Skeletal muscle satellite cell (primary cell): ENCODE measurements around the gene BCL2.

Source experiments
- H3K27me3 ChIP-seq: 2 replicates; pipeline ENCODE4 v1.7.0; 2013; ENCODE audit warnings: low read length; ENCODE audit not compliant: control insufficient read depth, insufficient read depth
- H3K36me3 ChIP-seq: 2 replicates; pipeline ENCODE4 v1.7.0; 2013; ENCODE audit warnings: mild to moderate bottlenecking, control low read depth, low read length; ENCODE audit not compliant: insufficient read depth
- H3K4me1 ChIP-seq: 2 replicates; pipeline ENCODE4 v1.7.0; 2013; ENCODE audit warnings: low read length; ENCODE audit not compliant: control insufficient read depth, insufficient read depth
- H3K4me2 ChIP-seq: 2 replicates; pipeline ENCODE4 v1.7.0; 2013; ENCODE audit warnings: mild to moderate bottlenecking, low read length
- H3K4me3 ChIP-seq: 2 replicates; pipeline ENCODE4 v1.7.0; 2013; ENCODE audit warnings: low read length
- H3K9ac ChIP-seq: 2 replicates; pipeline ENCODE4 v1.7.0; 2013; ENCODE audit warnings: mild to moderate bottlenecking, low read depth, low read length, moderate library complexity
- H3K9me3 ChIP-seq: replicated peaks from 2 replicates; pipeline ENCODE4 v1.7.0; 2013; ENCODE audit warnings: mild to moderate bottlenecking, control low read depth, low read length

Gene BCL2

DNA sequence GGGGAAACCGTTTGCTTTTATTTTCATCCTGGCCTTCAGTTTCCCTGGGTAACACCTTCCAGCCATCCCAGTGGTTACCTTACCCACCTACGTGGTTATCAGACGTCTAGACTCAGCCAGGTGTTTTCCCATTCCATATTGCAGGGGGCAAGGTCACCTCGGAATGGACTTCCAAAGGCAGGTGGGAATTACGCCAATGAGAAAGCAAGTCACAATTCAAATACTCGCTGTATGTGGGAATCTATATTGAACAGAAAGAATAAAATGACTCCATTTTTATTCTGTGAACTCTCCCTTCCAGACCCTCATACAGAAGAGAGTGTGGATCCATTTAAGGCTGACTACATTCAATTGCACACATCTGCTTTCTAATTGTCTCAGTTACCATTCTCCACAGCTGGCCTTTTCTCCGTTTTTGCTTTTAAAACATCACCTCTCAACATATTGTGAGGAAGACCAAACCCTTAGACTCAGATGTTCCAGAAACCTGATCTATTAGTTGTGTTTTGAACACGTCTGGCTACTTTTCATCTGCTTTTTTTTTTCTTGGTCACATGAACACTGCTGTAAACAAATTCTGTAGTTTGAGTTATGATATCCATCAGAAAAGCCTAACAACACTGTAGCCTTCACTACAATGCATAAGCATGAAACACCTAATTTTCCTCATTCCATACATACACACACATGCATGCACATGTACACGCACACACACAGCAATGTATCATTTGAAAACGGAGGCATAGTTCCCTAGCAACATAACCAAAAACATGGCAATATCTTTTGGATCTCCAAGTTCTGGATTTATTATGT is 59.8 kb downstream of the BCL2 start:
- Histone ChIP-seq H3K9ac (no peak overlapping the region), H3K9me3 (no peaks in the 10 kb centered on the region), H3K4me3 (no peak overlapping the region), H3K27me3 (no peaks in the 10 kb centered on the region), H3K36me3 (no peaks in the 10 kb centered on the region), H3K4me2 (no peak overlapping the region), H3K4me1 (no peaks in the 10 kb centered on the region)

DNA sequence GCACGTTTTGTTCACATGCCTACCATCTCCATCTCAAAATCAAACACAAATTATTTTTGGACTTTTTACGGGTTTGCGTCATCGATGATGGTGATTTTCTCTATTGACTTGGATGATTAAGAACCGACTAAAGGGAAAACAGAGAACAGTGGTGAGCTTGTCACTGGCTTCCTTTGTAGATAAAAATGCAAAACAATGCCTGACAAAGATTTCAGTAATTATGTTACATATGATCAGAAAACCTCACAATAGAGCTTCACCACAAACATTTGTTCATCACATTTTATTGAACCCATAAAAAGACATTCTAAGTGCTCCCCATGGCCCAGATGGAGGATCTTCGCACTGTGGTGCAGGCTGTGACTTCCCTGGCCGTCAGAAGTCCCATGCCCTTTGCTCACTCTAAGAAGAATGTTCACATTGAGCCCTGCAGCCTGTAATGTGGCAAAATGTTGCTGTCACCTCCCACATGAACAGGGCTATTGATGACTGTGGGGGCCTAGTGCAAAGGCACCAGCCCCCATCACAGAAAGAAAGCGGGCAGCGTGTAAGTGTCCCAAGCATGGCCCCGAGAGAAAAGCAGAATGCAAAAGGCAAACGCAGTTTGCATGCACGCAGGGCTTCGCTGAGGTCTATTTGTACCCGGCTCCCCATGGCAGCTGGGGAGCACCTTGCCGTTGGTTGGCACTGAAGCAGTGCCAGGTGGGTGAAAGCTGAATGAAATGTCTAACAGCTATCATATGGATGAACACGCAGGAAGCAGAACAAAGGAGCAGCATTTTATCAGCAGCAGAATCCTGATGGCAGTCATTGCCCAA is 60.6 kb downstream of the BCL2 start:
- Histone ChIP-seq H3K9ac (no peak overlapping the region), H3K4me1 (peaks cover 1% of the 10 kb centered on the region), H3K27me3 (no peaks in the 10 kb centered on the region), H3K4me3 (no peak overlapping the region), H3K4me2 (no peak overlapping the region), H3K36me3 (no peaks in the 10 kb centered on the region), H3K9me3 (no peaks in the 10 kb centered on the region)

DNA sequence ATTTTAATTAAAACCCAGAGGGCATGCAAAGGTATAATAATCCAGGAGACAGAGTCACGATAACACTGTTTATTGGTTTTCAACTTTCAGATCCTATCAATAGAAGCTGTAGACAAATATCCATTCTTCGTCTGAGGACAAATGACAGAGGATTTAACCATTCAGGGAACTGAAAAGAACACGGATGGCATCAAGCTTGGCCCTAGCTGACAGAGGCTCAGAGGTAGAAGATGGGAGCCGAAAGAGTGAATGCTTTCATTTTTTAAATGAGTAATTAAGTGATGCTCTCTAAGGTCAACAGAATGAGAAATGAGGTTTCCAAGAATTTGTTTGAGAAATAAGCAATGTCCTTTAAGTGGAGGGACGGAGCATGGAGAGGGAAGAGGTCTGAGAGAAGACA is 62.1 kb downstream of the BCL2 start:
- no peak overlapping the region for H3K4me3 ChIP-seq
- no peaks in the 10 kb centered on the region for H3K36me3 ChIP-seq
- H3K9me3 ChIP-seq: no peaks in the 10 kb centered on the region
- H3K9ac ChIP-seq: no peak overlapping the region
- H3K4me2 ChIP-seq: no peak overlapping the region
- no peaks in the 10 kb centered on the region for H3K27me3 ChIP-seq
- H3K4me1 ChIP-seq: peaks cover 11% of the 10 kb centered on the region

DNA sequence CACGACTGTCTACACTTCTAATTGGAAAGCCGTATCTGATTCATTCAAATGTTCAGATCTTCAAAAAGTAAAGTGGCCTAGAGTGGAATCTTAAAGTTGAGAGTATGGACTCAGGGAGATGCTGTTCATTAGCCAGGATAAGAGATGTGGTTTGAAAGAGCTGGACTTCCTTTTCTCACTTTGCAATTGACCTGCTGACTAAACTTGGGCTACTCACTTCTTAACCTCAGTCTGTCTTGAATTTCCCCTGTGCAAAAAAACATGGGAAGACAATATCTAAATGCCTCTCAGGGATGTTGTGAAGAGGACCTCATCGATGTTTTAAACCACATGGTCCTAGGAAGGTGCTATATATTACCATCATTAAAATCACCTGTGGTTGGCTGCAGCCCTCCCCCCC is 64.1 kb downstream of the BCL2 start:
- Histone ChIP-seq H3K4me2 (no peak overlapping the region), H3K27me3 (no peaks in the 10 kb centered on the region), H3K4me1 (peaks cover 11% of the 10 kb centered on the region), H3K9ac (no peak overlapping the region), H3K9me3 (no peaks in the 10 kb centered on the region), H3K4me3 (no peak overlapping the region), H3K36me3 (no peaks in the 10 kb centered on the region)

DNA sequence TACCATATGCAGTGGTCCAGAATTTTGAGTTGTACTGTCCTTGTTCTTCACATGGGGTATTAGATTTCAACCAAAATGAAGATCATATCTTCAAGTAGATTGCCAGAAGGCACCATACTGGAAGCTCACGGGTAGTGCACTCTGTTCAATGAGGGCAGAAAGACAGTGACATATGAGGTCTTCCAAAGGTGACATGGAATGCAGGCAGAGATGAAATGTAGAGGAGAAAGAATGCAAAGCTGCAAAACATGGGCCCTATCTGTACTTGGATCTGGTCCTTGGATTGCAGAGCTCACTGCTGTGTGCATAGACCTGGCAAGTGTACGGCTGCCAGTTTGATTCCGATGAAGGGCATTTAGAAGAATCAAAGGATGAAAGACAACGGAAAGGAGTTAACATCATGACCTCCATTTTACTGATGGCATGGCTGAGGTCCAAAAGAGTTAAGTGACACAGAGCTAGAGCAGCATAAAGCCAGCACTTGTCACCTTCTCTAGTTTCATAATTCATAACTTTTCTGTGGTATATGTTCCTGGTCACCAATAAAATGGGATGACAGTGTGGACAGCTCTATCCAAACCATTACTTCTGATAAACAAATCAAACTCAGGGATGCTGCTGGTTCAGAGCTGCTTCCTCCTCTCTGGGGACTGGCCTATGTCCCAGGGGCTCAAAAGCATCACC is 64.7 kb downstream of the BCL2 start:
- Histone ChIP-seq H3K4me2 (no peak overlapping the region), H3K9ac (no peak overlapping the region), H3K4me3 (no peak overlapping the region), H3K27me3 (no peaks in the 10 kb centered on the region), H3K36me3 (no peaks in the 10 kb centered on the region), H3K4me1 (peaks cover 11% of the 10 kb centered on the region), H3K9me3 (no peaks in the 10 kb centered on the region)

DNA sequence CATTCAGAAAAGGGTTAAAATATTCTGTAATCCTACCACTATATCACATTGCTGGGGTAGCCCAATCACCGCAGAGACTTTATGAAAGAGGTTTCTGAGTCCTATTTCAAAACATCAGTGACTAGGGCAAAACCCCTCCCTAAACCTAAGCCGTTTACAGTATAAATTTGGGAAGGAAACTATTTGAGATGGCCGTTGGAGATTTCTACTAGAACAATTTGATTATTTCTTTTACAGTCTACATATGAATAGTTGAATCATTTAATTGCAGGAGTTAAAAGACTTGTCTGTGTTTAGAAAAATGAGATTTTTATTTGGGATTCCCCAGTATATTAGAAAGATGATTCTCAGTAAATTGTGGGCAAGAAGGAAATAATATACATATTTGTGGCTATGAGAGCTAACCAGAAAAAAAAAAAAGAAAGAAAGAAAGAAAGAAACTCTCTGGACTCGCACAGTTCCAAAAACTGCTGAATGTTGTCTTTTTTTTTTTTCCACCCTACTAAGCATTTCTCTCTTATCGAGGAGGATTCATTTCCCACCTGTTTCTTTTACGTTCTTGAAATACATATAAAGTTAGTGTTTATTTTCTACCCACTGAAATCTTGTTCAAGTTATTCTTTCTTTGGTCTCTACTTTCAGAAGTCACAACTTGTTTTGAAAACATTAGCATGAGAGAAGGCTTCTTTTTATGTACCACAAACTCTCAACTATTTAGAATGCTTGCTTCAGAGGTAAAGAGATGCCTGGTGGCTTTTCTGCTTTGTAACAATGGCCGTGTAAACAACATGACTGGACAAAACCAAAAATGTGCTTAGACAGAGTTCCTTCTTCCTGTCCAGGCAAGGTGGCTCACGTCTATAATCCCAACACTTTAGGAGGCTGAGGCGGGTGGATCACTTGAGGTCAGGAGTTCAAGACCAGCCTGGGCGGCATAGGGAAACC is 65.9 kb downstream of the BCL2 start:
- peak overlapping the region; percentile 27 for H3K4me3 ChIP-seq
- H3K9ac ChIP-seq: peak overlapping the region; percentile 31
- H3K36me3 ChIP-seq: no peaks in the 10 kb centered on the region
- H3K9me3 ChIP-seq: no peaks in the 10 kb centered on the region
- no peaks in the 10 kb centered on the region for H3K27me3 ChIP-seq
- peaks cover 11% of the 10 kb centered on the region for H3K4me1 ChIP-seq
- H3K4me2 ChIP-seq: peak overlapping the region; percentile 57

DNA sequence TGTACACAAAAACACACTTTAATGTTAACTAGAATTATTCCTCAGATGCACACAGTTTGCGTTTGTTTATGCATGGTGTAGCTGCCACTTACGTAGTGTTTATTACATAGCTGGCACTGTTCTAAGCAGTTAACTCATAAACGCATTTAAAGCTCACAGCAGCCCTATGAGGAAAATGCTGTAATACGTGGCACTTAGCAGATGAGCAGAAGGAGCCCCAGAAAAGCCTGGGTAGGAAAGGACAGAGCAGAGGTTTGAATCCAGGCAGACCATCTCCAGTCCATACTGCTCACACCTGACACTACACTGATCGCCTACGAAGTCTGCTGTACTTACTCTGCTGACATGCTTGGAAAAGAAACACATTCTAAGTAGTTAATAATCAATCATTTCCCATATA is 66.6 kb downstream of the BCL2 start:
- peaks cover 12% of the 10 kb centered on the region for H3K4me1 ChIP-seq
- H3K4me3 ChIP-seq: no peak overlapping the region

DNA sequence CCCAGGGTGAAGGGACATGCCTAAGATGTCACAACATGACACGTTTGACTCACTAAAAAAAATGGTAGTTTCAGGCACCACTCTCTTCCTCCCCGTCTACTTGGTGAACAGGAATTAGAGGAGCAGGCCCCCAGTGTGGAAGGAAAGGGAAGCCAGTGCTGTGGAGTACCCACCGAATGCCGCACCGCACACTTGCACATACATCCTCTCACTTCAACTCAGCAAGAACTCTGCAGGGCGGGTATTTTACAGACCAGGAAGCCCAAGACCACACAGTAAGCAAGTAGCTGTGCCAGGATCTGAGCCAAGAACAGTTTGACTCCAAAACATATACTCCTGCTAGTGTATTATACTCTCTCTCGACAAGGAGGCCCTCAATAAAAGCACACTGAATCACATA is 69.8 kb downstream of the BCL2 start:
- Histone ChIP-seq H3K9me3 (no peaks in the 10 kb centered on the region), H3K9ac (no peak overlapping the region), H3K27me3 (no peaks in the 10 kb centered on the region), H3K4me3 (no peak overlapping the region), H3K36me3 (no peaks in the 10 kb centered on the region), H3K4me1 (peaks cover 14% of the 10 kb centered on the region), H3K4me2 (no peak overlapping the region)

More for the DNA sequence above, 66.6 kb downstream of the BCL2 start:
- Histone ChIP-seq H3K9ac (no peak overlapping the region), H3K36me3 (no peaks in the 10 kb centered on the region), H3K9me3 (no peaks in the 10 kb centered on the region), H3K4me2 (peak overlapping the region; percentile 57), H3K27me3 (no peaks in the 10 kb centered on the region)

DNA sequence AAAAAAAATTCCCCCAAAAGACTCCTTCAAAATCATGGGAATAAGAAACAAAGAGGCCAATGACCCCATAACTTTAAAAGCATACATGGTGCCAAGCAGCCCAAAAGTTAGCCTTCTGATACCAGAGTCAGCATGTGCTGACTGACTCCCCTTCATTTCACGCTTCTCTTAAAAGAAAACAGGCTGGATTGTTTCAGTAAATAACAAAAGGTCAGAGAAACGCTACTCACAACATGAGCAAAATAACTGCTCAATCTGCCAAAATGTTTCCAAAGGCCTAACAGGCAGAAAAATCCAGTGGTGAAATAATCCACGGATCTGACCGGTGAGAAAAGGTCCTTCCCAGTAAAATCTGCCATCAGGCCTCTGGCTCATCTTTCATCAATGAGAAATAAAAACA is 71.6 kb downstream of the BCL2 start:
- no peak overlapping the region for H3K4me2 ChIP-seq
- no peaks in the 10 kb centered on the region for H3K9me3 ChIP-seq
- no peaks in the 10 kb centered on the region for H3K27me3 ChIP-seq
- H3K9ac ChIP-seq: no peak overlapping the region
- H3K4me3 ChIP-seq: no peak overlapping the region
- no peaks in the 10 kb centered on the region for H3K36me3 ChIP-seq
- peaks cover 4% of the 10 kb centered on the region for H3K4me1 ChIP-seq

DNA sequence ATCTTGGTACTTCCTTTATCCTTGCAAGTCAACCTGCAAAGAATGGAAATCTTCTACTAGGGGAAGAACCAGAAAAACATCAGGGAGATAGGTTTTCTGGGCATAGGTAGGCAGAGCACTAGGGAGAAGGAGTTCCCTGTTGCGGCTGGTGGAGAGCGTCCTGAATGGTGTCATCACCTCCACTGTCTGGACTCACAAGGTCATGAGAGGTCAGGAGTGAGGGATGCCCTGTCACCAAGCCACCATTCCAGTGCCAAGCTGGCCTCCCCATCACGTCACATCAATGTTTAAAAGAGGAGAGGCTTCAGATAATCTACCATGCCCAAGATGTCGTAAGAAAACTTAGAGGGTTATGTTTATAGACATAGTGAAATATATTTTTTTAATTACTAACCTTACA is 72.1 kb downstream of the BCL2 start:
- peaks cover 3% of the 10 kb centered on the region for H3K4me1 ChIP-seq
- H3K36me3 ChIP-seq: no peaks in the 10 kb centered on the region
- no peak overlapping the region for H3K4me3 ChIP-seq
- no peak overlapping the region for H3K9ac ChIP-seq
- H3K9me3 ChIP-seq: no peaks in the 10 kb centered on the region
- H3K27me3 ChIP-seq: no peaks in the 10 kb centered on the region
- no peak overlapping the region for H3K4me2 ChIP-seq

DNA sequence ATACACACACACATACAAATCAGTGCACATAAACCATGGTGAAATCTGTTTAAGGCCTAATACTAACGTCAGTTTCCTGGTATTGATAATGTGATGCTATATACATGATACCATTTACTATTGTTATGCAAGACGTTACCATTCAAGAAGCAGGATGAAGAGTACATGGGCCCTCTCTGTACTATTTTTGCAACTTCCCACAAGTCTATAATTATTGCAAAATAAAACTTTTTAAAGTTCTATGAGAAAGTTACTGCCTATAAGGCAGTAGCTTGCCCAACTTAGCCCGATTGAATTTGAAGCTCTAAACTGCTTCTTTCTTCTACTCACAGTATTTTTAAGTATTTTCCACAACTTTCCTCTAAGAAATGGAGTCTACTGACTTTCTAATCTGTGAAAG is 74.0 kb downstream of the BCL2 start:
- Histone ChIP-seq H3K4me3 (no peak overlapping the region), H3K4me2 (no peak overlapping the region), H3K9ac (no peak overlapping the region), H3K27me3 (peaks cover 5% of the 10 kb centered on the region), H3K36me3 (no peaks in the 10 kb centered on the region), H3K4me1 (peaks cover 3% of the 10 kb centered on the region), H3K9me3 (no peaks in the 10 kb centered on the region)
